ENCODE results near the gene RPL27A.

Gene RPL27A

GRCh38 chr11:8706673-8707432 is 24.3 kb downstream of the RPL27A start:
- no peak for TF ChIP-seq POU2F2 (IDR thresholded peaks at IDR 0.05; ENCODE audit: low read depth, low read length)
- no peak for TF ChIP-seq POLR2AphosphoS5 (IDR thresholded peaks at IDR 0.05; ENCODE audit: low read depth, low read length)
- no peak for TF ChIP-seq SPI1 (IDR thresholded peaks at IDR 0.05; ENCODE audit: low read depth, low read length)
- no peak for TF ChIP-seq TAF1 (IDR thresholded peaks at IDR 0.05; ENCODE audit: low read depth, low read length)
- TF ChIP-seq PAX5 (IDR thresholded peaks at IDR 0.05; ENCODE audit: insufficient read depth, low read length, severe bottlenecking): no peak
- TF ChIP-seq POLR2A (IDR thresholded peaks at IDR 0.05; ENCODE audit: low read depth, low read length): no peak
- DNase-seq (ENCODE audit: insufficient read length, low spot score) (no peak), FAIRE-seq (no peak)

- FAIRE-seq (no peak), DNase-seq (ENCODE audit: insufficient read length, low spot score) (no peak)
- TF ChIP-seq POU2F2 (IDR thresholded peaks at IDR 0.05; ENCODE audit: low read depth, low read length) (no peak), POLR2AphosphoS5 (IDR thresholded peaks at IDR 0.05; ENCODE audit: low read depth, low read length) (no peak), POLR2A (IDR thresholded peaks at IDR 0.05; ENCODE audit: low read depth, low read length) (no peak), SPI1 (IDR thresholded peaks at IDR 0.05; ENCODE audit: low read depth, low read length) (no peak), TAF1 (IDR thresholded peaks at IDR 0.05; ENCODE audit: low read depth, low read length) (no peak), PAX5 (IDR thresholded peaks at IDR 0.05; ENCODE audit: insufficient read depth, low read length, severe bottlenecking) (no peak)
These were observed 25.1 kb downstream of the RPL27A start for GRCh38 chr11:8707541-8708191.

GRCh38 chr11:8709002-8709672 is 26.5 kb downstream of the RPL27A start:
- FAIRE-seq (no peak), DNase-seq (ENCODE audit: insufficient read length, low spot score) (no peak)
- TF ChIP-seq TAF1 (IDR thresholded peaks at IDR 0.05; ENCODE audit: low read depth, low read length) (no peak), PAX5 (IDR thresholded peaks at IDR 0.05; ENCODE audit: insufficient read depth, low read length, severe bottlenecking) (no peak), SPI1 (IDR thresholded peaks at IDR 0.05; ENCODE audit: low read depth, low read length) (no peak), POLR2AphosphoS5 (IDR thresholded peaks at IDR 0.05; ENCODE audit: low read depth, low read length) (no peak), POLR2A (IDR thresholded peaks at IDR 0.05; ENCODE audit: low read depth, low read length) (no peak), POU2F2 (IDR thresholded peaks at IDR 0.05; ENCODE audit: low read depth, low read length) (no peak)

GRCh38 chr11:8709777-8710176 is 27.2 kb downstream of the RPL27A start:
- DNase-seq (ENCODE audit: insufficient read length, low spot score) (no peak), FAIRE-seq (no peak)
- TF ChIP-seq SPI1 (IDR thresholded peaks at IDR 0.05; ENCODE audit: low read depth, low read length) (no peak), TAF1 (IDR thresholded peaks at IDR 0.05; ENCODE audit: low read depth, low read length) (no peak), PAX5 (IDR thresholded peaks at IDR 0.05; ENCODE audit: insufficient read depth, low read length, severe bottlenecking) (no peak), POLR2A (IDR thresholded peaks at IDR 0.05; ENCODE audit: low read depth, low read length) (no peak), POLR2AphosphoS5 (IDR thresholded peaks at IDR 0.05; ENCODE audit: low read depth, low read length) (no peak), POU2F2 (IDR thresholded peaks at IDR 0.05; ENCODE audit: low read depth, low read length) (no peak)

- TF ChIP-seq POLR2A (IDR thresholded peaks at IDR 0.05; ENCODE audit: low read depth, low read length) (no peak), PAX5 (IDR thresholded peaks at IDR 0.05; ENCODE audit: insufficient read depth, low read length, severe bottlenecking) (no peak), TAF1 (IDR thresholded peaks at IDR 0.05; ENCODE audit: low read depth, low read length) (no peak), SPI1 (IDR thresholded peaks at IDR 0.05; ENCODE audit: low read depth, low read length) (no peak), POLR2AphosphoS5 (IDR thresholded peaks at IDR 0.05; ENCODE audit: low read depth, low read length) (no peak), POU2F2 (IDR thresholded peaks at IDR 0.05; ENCODE audit: low read depth, low read length) (no peak)
- no peak for DNase-seq (ENCODE audit: insufficient read length, low spot score)
- FAIRE-seq: no peak
These were observed 29.4 kb downstream of the RPL27A start for GRCh38 chr11:8711895-8712442.

- TF ChIP-seq POLR2AphosphoS5 (IDR thresholded peaks at IDR 0.05; ENCODE audit: low read depth, low read length): no peak
- no peak for TF ChIP-seq SPI1 (IDR thresholded peaks at IDR 0.05; ENCODE audit: low read depth, low read length)
- TF ChIP-seq POU2F2 (IDR thresholded peaks at IDR 0.05; ENCODE audit: low read depth, low read length): no peak
- no peak for TF ChIP-seq TAF1 (IDR thresholded peaks at IDR 0.05; ENCODE audit: low read depth, low read length)
- TF ChIP-seq POLR2A (IDR thresholded peaks at IDR 0.05; ENCODE audit: low read depth, low read length): no peak
- no peak for TF ChIP-seq PAX5 (IDR thresholded peaks at IDR 0.05; ENCODE audit: insufficient read depth, low read length, severe bottlenecking)
- no peak for FAIRE-seq
- DNase-seq (ENCODE audit: insufficient read length, low spot score): no peak
These were observed 29.9 kb downstream of the RPL27A start for GRCh38 chr11:8712506-8712905.

GRCh38 chr11:8713760-8714454 is 31.3 kb downstream of the RPL27A start:
- no peak for TF ChIP-seq TAF1 (IDR thresholded peaks at IDR 0.05; ENCODE audit: low read depth, low read length)
- TF ChIP-seq SPI1 (IDR thresholded peaks at IDR 0.05; ENCODE audit: low read depth, low read length): no peak
- TF ChIP-seq POU2F2 (IDR thresholded peaks at IDR 0.05; ENCODE audit: low read depth, low read length): no peak
- TF ChIP-seq POLR2AphosphoS5 (IDR thresholded peaks at IDR 0.05; ENCODE audit: low read depth, low read length): no peak
- TF ChIP-seq POLR2A (IDR thresholded peaks at IDR 0.05; ENCODE audit: low read depth, low read length): no peak
- TF ChIP-seq PAX5 (IDR thresholded peaks at IDR 0.05; ENCODE audit: insufficient read depth, low read length, severe bottlenecking): no peak
- FAIRE-seq: no peak
- no peak for DNase-seq (ENCODE audit: insufficient read length, low spot score)

- FAIRE-seq (no peak), DNase-seq (ENCODE audit: insufficient read length, low spot score) (no peak)
- TF ChIP-seq POLR2A (IDR thresholded peaks at IDR 0.05; ENCODE audit: low read depth, low read length): no peak
- no peak for TF ChIP-seq TAF1 (IDR thresholded peaks at IDR 0.05; ENCODE audit: low read depth, low read length)
These were observed 32.1 kb downstream of the RPL27A start for GRCh38 chr11:8714622-8715225.
